ENCODE data around the gene PCDHB6. TPM values are rescaled to one million over a fixed set of nuclear protein-coding genes. Genes with fewer than 3 reads are reported as not detected.

The PCDHB6 gene
- total RNA-seq, 1 experiment from 2014 or later, result 1.7 TPM

Other genes starting within 250 kb of the PCDHB6 start
- gene PCDHAC1, start 223.8 kb upstream of the PCDHB6 start, total RNA-seq (2014; rRNA removed; shearing (Covaris generic)), result 0.52 and 0.96 TPM in 2 replicates
- gene PCDHAC2, start 183.6 kb upstream of the PCDHB6 start, total RNA-seq (2014; rRNA removed; shearing (Covaris generic)), result 3.2 and 5.1 TPM in 2 replicates
- gene PCDHB1, start 98.7 kb upstream of the PCDHB6 start, total RNA-seq (2014; rRNA removed; shearing (Covaris generic)), result not detected in 2 replicates
- gene PCDHB2, start 55.4 kb upstream of the PCDHB6 start, total RNA-seq (2014; rRNA removed; shearing (Covaris generic)), result 0.41 and 0.59 TPM in 2 replicates
- 19.9 and 22.0 TPM in 2 replicates for gene PCDHB3, start 49.6 kb upstream of the PCDHB6 start, total RNA-seq (2014; rRNA removed; shearing (Covaris generic))
- gene PCDHB4, start 28.2 kb upstream of the PCDHB6 start, total RNA-seq (2014; rRNA removed; shearing (Covaris generic)), result 0.26 and 1.7 TPM in 2 replicates
- 45.5 and 52.8 TPM in 2 replicates for gene PCDHB5, start 14.9 kb upstream of the PCDHB6 start, total RNA-seq (2014; rRNA removed; shearing (Covaris generic))
- gene PCDHB7, start 22.6 kb downstream of the PCDHB6 start, total RNA-seq (2014; rRNA removed; shearing (Covaris generic)), result 5.2 and 6.9 TPM in 2 replicates
- gene PCDHB8, start 27.7 kb downstream of the PCDHB6 start, total RNA-seq (2014; rRNA removed; shearing (Covaris generic)), result 7.0 and 7.5 TPM in 2 replicates
- 4.2 and 7.9 TPM in 2 replicates for gene PCDHB16, start 32.3 kb downstream of the PCDHB6 start, total RNA-seq (2014; rRNA removed; shearing (Covaris generic))
- 11.1 and 11.2 TPM in 2 replicates for gene PCDHB9, start 37.1 kb downstream of the PCDHB6 start, total RNA-seq (2014; rRNA removed; shearing (Covaris generic))
- gene PCDHB10, start 42.3 kb downstream of the PCDHB6 start, total RNA-seq (2014; rRNA removed; shearing (Covaris generic)), result 3.9 and 7.1 TPM in 2 replicates
- gene PCDHB11, start 49.6 kb downstream of the PCDHB6 start, total RNA-seq (2014; rRNA removed; shearing (Covaris generic)), result 1.7 and 2.0 TPM in 2 replicates
- 0.69 and 2.5 TPM in 2 replicates for gene PCDHB12, start 58.7 kb downstream of the PCDHB6 start, total RNA-seq (2014; rRNA removed; shearing (Covaris generic))
- gene PCDHB13, start 63.9 kb downstream of the PCDHB6 start, total RNA-seq (2014; rRNA removed; shearing (Covaris generic)), result 1.1 TPM in 2 replicates
- gene PCDHB14, start 73.3 kb downstream of the PCDHB6 start, total RNA-seq (2014; rRNA removed; shearing (Covaris generic)), result 17.6 and 18.2 TPM in 2 replicates
- 0.26 and 1.0 TPM in 2 replicates for gene PCDHB15, start 95.3 kb downstream of the PCDHB6 start, total RNA-seq (2014; rRNA removed; shearing (Covaris generic))
- not detected in 2 replicates for gene SLC25A2, start 154.0 kb downstream of the PCDHB6 start, total RNA-seq (2014; rRNA removed; shearing (Covaris generic))
- gene TAF7, start 170.7 kb downstream of the PCDHB6 start, total RNA-seq (2014; rRNA removed; shearing (Covaris generic)), result 109 and 119 TPM in 2 replicates
- gene PCDHGA1, start 180.5 kb downstream of the PCDHB6 start, total RNA-seq (2014; rRNA removed; shearing (Covaris generic)), result 1.5 and 1.6 TPM in 2 replicates
- gene PCDHGA2, start 188.7 kb downstream of the PCDHB6 start, total RNA-seq (2014; rRNA removed; shearing (Covaris generic)), result 0.57 and 1.1 TPM in 2 replicates
- 0.14 TPM in 1 of 2 replicates, not detected in the other for gene PCDHGA3, start 193.8 kb downstream of the PCDHB6 start, total RNA-seq (2014; rRNA removed; shearing (Covaris generic))
- 1.2 and 2.0 TPM in 2 replicates for gene PCDHGB1, start 200.0 kb downstream of the PCDHB6 start, total RNA-seq (2014; rRNA removed; shearing (Covaris generic))
- gene PCDHGA4, start 205.0 kb downstream of the PCDHB6 start, total RNA-seq (2014; rRNA removed; shearing (Covaris generic)), result 1.1 and 1.4 TPM in 2 replicates
- 0.34 and 1.6 TPM in 2 replicates for gene PCDHGB2, start 209.9 kb downstream of the PCDHB6 start, total RNA-seq (2014; rRNA removed; shearing (Covaris generic))
- gene PCDHGA5, start 214.1 kb downstream of the PCDHB6 start, total RNA-seq (2014; rRNA removed; shearing (Covaris generic)), result 0.41 and 0.48 TPM in 2 replicates
- gene PCDHGB3, start 220.2 kb downstream of the PCDHB6 start, total RNA-seq (2014; rRNA removed; shearing (Covaris generic)), result 0.81 and 1.7 TPM in 2 replicates
- 1.9 and 2.5 TPM in 2 replicates for gene PCDHGA6, start 223.8 kb downstream of the PCDHB6 start, total RNA-seq (2014; rRNA removed; shearing (Covaris generic))
- 0.69 TPM in 2 replicates for gene PCDHGA7, start 232.7 kb downstream of the PCDHB6 start, total RNA-seq (2014; rRNA removed; shearing (Covaris generic))
- gene PCDHGB4, start 237.6 kb downstream of the PCDHB6 start, total RNA-seq (2014; rRNA removed; shearing (Covaris generic)), result 0.07 TPM in 2 replicates
- gene PCDHGA8, start 242.6 kb downstream of the PCDHB6 start, total RNA-seq (2014; rRNA removed; shearing (Covaris generic)), result 0.05 and 0.31 TPM in 2 replicates
- 0.10 TPM in 1 of 2 replicates, not detected in the other for gene PCDHGB5, start 247.9 kb downstream of the PCDHB6 start, total RNA-seq (2014; rRNA removed; shearing (Covaris generic))

Data from A172 (cell line).